GM19351 (cell line): ENCODE data around the gene SLC10A6.

Experiments used
- ATAC-seq: cut with Tn5 transposase; IDR thresholded peaks from one replicate; pipeline ENCODE4 v1.9.1; 2021; ENCODE audit warnings: mild to moderate bottlenecking, moderate library complexity; ENCODE audit not compliant: unreplicated experiment

SLC10A6 gene

DNA sequence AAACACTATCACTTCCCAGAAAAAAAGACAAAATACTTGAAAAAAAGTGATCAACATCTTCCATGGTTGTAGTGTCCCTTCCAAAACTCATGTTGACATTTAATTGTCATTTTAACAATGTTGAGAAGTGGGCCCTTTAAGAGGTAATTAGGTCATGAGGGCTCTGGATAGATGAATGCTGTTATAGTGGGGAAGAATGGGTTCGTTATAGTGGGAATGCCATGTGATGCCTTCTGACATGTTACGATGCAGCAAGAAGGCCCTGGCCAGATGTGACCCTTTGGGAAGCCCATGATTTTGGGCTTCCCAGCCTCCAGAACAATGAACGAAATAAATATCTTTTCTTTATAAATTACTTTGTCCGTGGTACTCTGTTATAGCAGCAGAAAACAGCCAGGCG lies 4.0 kb upstream of the SLC10A6 start:
- no peak for ATAC-seq

GRCh38 chr4:86848136-86848535 lies 1.0 kb downstream of the SLC10A6 start:
- ATAC-seq, result no peak

DNA sequence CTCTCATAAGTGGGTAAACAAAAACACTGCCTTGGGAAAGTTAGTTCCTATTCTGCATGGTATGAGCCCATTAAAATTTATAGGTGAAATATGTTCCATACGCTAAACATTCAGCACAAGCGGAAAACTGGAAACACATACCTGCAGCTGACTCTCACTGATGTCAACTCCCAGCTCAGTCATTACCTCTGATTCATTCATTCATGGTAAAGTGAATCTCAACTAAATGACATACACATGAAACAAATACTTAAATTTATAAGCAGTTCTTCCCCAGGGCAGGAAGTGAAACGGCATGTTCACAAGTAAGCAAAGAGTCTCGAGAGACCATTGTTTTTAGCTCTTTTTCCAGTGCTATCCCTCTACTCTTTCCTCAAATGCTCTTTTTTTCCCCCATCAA lies 1.6 kb downstream of the SLC10A6 start:
- no peak for ATAC-seq

GRCh38 chr4:86846921-86847320 lies 2.3 kb downstream of the SLC10A6 start:
- ATAC-seq, result no peak

GRCh38 chr4:86845593-86845992 lies 3.6 kb downstream of the SLC10A6 start:
- ATAC-seq, result no peak

DNA sequence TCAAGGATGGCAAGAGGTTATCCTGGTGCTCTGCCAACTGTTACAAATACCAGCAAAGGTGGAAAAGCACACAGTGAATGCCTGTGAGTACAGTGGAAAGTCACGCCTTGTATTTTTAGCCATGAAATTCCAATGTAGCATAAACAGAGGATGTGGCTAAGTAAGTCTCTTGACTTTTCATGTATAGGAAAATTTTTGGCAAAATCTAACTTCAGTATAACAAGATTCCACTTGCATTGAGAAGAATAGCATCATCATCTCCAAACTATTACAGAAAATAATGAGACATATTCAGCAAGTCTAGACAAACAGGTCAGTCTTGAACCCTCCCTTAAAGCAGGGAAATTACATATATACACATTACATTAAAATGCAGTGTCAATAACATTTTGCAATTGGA lies 7.9 kb downstream of the SLC10A6 start:
- no peak for ATAC-seq

GRCh38 chr4:86840858-86841257 lies 8.3 kb downstream of the SLC10A6 start:
- no peak for ATAC-seq

- no peak for ATAC-seq
These were observed 11.3 kb downstream of the SLC10A6 start for GRCh38 chr4:86837691-86838503.

- no peak for ATAC-seq
These were observed 13.5 kb downstream of the SLC10A6 start for GRCh38 chr4:86835677-86836076.

DNA sequence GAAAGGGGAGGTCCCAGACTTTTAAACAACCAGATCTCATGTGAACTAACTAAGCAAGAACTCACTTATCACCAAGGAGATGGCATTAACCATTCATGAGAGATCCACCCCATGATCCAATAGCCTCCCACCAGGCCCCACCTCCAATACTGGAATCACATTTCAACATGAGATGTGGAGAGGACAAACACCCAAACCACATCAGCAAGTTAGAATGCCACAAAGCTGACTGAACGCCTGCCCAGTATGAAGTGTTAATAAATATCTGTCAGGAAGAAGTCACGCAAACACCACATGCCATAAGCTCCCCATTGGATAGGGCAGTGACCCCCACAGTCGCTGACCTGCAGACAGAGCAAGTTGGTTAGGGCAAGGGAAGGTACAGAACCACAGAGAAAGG lies 14.3 kb downstream of the SLC10A6 start:
- no peak for ATAC-seq

DNA sequence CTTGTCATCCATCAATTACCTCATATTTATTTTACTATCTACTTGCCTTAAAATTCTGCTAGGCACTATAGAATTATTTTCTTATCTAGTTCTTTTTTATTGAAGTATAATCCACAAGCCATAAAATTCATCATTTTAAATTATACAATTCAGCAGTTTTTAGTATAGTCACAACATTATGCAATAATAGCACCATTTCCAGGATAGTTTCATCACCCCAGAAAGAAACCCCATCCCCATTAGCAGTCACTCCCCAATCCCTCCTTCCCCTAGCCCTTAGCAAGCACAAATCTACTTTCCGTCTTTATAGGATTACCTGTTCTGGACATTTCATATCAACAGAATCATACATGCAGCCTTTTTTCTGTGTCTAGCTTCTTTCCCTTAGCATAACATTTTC lies 15.6 kb downstream of the SLC10A6 start:
- no peak for ATAC-seq

DNA sequence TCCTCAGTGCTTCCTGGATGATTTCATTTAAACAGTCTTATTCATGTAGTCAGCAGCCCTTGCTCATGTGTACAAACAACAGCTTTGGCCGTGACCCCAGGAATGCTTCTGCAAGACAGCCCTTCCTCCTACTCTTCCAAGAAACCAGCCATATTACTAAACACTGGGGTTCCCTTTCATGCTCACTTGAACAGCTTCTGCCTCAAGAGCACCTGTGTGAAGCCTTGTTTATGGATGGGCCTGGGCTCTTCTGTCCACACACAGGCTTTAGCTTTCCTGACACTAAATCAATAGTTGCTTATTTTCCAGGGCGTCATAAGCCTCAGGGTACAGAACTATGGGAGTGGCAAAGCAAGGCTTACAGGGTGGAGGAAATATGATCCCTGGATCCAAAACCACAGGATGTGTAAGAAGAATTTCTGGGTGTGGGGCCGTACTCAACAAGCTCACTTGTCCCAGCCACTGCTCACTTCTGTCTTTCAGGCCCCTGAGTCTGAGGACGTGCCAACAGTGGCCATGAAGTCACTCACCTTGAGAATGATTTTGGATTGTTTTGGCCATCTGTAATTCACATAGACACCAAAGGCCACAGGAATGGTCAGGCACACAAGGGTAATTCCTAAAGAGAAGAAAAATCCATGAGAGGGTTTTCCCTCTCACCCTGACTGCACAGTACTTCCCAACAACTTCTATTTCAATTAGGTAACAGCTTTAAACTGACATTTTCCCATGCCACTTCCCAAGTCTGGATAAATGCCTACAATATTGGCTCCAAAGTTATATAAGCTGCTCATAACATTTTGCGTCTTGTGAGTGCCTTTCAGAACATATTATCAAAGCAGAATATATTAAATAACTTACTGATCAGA lies 17.7 kb downstream of the SLC10A6 start:
- no peak for ATAC-seq

DNA sequence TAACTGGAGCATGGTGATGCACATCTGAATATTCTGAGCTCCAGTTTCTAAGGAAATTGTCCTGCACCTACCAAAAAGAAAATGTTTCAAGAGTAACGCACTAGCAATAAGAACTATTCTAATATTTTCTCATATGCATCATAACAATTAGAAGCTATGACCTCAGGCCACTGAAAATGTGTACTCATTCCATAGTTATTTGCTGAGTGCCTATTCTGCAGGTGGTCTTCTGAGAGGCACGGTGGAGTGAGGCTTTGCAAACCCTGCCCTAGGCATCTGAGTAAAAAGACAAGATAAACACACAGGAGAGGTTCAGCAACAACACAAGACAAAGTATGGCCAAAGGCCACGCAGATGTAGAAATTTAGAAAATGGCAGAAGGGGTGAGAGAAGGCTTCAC lies 23.7 kb downstream of the SLC10A6 start:
- ATAC-seq, result no peak

DNA sequence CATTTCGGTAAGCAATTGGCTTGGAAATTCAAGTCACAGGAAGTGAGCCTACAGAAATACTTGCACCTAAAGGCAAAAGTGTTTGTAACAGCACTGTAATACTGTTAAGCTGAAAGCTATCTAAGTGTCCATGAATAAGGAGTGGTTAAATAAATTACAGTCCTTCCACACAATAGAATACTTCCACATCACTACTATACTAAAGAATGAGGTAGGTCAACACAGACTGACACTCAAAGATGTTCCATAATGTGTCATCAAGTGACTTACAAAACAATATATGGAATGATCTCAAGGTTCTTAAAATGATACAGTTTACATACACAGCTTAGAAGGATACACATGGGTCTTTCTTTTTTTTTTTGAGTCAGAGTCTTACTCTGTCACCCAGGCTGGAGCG lies 27.0 kb downstream of the SLC10A6 start:
- ATAC-seq, result no peak

DNA sequence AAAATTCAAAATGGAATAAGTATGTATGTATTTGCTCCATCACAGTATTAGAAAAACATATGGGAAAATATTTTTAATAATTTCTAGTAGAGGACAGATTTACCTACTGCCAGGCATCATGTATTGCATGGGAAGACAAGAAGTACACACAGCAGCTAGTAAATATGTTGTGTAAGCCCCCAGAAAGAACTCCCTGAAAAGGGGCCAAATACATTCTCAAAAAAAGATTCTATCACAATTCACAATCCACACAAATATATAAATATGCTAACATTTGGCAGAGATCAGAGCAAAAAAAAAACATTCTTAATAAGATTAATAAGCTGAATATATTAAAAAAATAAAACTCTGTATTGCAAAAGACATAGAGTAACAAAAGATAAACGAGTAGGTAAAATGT lies 28.0 kb downstream of the SLC10A6 start:
- ATAC-seq, result no peak

DNA sequence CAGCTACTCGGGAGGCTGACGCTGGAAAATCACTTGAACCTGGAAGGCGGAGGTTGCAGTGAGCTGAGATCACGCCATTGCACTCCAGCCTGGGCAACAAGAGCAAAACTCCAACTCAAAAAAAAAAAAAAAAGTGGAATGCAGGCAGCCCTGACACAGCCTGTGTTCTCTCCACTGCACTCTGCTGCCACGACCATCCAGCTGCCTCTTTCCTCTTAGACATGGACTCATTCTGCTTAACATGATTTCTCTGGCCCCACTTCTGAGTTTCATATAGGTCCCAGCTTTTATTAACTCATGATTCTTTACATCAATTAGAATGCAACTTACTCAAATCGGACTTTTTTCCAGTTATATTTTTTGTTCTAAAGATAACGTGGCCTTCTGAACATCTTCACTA lies 29.6 kb downstream of the SLC10A6 start:
- no peak for ATAC-seq

GRCh38 chr4:86818841-86819240 lies 30.3 kb downstream of the SLC10A6 start:
- no peak for ATAC-seq

GRCh38 chr4:86818211-86818610 lies 31.0 kb downstream of the SLC10A6 start:
- no peak for ATAC-seq

DNA sequence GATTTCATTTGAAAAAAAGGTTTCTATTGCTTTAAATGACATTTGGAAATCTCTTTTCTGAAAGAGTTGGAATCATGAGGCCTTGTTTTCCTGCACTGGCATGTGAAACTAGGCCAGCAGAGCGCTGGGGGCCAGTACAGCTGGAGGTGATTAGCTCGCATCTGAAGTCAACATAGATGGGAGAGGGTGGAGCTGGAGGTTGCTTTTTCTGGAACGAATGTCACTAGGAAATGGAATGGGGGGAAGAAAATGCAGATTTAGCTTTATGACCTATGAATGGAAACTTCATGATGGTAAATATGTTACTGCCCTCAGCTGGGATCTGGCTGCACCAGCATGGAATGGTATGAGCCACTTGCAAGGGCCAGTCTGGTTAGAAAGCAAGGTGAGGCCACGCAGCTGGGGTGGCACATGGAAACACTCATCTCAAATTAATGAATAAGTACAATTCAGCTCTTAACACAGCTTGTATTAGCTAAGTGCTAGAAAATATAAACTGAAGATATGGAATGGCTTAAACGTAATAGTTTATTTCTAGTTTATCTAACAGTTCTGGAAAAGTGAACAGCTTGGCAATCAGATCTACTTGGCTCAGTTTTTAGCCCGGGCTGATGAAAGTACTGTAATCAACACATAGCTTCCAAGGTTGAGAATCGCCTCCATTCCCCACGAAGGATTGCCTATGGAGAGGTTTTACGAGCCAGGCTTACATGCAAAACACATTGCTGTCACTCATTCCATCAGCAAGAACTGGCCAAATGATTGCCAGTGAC lies 32.5 kb downstream of the SLC10A6 start:
- no peak for ATAC-seq

GRCh38 chr4:86815653-86816052 lies 33.5 kb downstream of the SLC10A6 start:
- ATAC-seq, result no peak

DNA sequence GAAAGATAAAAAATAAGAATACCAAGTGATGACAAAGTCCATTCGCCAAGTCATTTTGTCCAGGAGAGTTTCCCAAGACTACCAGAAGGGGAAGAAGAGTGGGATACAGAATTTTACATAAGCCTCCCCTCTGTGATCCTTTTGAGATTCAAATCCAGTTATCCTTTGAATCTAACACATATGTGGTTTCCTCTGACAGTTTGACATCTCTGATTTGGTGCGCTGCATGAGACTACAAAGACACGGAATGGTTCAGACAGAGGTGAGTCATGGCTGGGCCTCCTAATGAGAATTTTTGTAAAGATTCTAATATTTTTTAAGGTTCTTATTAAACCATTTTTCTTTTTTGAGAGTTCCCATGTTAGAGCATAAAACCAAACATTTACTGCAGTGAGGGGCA lies 38.3 kb downstream of the SLC10A6 start:
- ATAC-seq, result no peak
